GM12872 (cell line): ENCODE results near the gene LEO1.

Experiments
- TF ChIP-seq, protein P1 (sequence below): IDR thresholded peaks from 3 replicates; pipeline ENCODE4 v1.5.1; 2011; ENCODE audit warnings: low read depth, mild to moderate bottlenecking, low read length, moderate library complexity; ENCODE audit not compliant: insufficient read depth

Gene LEO1

DNA sequence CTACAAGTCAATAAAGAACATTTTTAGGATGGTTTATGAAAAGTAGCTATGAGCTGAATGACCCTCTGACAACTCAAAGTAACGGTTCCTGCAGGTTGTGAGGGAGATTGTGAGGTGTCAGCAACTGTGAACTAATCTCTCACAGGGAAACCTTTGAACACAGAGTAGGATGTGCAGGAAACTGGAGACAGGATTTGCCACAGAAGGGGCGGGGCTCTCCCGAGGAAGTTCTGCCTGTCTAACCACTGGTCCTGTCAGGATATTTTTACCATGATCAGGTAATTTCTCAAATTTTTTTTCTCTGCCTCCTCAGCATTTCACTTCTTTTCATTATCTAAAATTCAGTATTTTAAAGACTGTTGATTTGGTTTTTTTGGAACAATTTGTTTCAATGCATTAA is 33.3 kb downstream of the LEO1 start:
- TF ChIP-seq, protein P1, sequence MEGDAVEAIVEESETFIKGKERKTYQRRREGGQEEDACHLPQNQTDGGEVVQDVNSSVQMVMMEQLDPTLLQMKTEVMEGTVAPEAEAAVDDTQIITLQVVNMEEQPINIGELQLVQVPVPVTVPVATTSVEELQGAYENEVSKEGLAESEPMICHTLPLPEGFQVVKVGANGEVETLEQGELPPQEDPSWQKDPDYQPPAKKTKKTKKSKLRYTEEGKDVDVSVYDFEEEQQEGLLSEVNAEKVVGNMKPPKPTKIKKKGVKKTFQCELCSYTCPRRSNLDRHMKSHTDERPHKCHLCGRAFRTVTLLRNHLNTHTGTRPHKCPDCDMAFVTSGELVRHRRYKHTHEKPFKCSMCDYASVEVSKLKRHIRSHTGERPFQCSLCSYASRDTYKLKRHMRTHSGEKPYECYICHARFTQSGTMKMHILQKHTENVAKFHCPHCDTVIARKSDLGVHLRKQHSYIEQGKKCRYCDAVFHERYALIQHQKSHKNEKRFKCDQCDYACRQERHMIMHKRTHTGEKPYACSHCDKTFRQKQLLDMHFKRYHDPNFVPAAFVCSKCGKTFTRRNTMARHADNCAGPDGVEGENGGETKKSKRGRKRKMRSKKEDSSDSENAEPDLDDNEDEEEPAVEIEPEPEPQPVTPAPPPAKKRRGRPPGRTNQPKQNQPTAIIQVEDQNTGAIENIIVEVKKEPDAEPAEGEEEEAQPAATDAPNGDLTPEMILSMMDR, result no peak

DNA sequence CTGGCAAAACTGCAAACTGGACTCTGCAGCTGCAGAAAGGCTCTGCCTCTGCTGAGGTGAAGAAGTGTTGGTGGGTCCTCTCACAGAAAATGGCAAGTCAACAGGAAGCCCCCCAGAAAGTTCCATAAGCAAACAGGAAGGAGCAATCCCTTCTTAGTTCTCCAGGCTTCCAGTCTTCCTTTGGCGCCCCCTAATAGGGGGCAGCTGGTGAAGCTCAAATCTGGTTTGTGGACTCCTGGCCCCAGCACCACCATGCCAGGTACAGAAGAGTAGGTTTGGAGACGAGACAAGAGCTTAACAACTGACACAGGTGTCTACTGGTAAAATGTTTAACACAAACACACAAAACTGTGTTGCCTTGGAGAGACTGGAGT is 35.5 kb downstream of the LEO1 start:
- TF ChIP-seq, protein P1, result no peak; the same call in 2 of the 3 replicates

DNA sequence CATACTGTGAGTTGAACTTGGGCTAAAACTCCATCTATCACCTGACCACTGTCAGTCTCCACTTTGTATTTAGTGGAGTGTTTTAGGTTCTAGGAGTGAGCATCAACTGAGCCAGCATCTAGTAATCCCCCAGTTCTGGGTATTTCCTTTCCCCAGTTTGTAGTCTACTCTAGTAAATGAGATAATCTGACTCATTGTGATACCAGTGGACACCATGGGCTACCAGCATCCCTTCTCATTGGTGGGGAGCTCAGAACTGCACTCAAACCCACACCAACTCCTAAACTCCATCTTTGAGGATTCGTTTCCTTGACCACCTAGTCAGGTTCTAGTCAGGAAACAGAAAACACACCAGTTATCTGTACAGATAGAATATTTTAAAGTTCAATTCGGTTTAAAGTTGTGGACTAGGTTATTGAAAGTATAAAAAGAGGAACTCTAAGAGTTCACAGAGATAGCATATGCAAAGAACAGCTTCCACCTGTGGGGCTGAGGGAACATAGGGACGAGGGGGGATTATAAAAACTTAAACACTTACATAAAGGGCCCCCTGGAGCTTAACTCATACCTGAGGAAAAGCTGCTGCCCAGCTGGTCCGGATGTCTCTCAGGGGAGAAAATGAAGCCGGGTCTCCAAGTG is 36.0 kb downstream of the LEO1 start:
- TF ChIP-seq, protein P1, result no peak

DNA sequence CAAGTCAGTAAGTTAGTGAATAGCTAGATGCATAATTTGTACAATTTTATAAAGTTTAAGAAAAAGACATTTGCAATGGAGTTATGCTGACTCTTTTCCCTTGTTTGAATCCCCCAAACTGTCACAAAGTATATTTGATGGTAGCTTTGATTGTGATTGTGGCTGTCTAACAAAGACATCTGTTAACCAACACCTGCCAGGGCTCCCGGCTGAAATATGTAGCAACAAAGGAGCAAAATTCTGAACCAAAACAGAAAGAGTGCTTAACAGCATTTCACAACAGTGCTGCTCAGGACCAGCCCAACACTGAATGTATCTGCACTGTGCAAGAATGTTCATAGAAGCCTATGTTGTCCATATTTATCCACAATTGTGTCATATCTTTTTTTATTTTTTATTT is 39.4 kb downstream of the LEO1 start:
- TF ChIP-seq, protein P1, result no peak

DNA sequence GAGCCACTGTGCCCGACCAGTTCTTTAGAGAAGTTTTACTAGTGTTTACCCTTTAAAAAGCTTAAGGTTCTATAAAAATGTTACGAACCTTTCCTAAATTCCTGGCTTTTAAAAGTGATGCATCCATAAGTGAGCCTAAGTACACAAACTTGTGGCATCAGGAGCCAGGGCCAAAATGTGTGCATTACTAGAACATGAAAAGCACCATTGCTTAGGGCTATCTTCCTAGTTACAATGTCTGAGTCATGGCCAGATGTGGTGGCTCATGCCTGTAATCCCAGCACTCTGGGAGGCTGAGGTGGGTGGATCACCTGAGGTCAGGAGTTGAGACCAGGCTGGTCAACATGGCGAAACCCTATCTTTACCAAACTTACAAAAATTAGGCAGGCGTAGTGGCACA is 39.9 kb downstream of the LEO1 start:
- TF ChIP-seq, protein P1, result no peak

DNA sequence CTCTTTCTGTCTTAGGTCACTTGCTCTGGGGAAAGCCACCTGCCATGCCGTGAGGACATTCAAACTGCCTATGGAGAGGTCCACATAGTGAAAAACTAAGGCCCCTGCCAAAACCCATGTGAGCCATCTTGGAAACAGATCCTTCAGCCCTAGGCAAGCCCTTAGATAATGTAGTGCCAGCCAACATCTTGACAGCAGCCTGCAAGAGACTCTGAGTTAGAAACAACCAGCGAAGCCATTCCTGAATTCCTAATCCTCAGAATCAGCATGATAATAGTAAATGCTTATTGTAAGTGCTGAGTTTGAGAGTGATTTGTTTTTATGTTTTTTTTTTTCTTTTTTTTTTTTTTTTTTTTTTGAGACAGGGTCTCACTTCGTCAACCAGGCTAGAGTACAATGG is 40.6 kb downstream of the LEO1 start:
- TF ChIP-seq, protein P1, result no peak

DNA sequence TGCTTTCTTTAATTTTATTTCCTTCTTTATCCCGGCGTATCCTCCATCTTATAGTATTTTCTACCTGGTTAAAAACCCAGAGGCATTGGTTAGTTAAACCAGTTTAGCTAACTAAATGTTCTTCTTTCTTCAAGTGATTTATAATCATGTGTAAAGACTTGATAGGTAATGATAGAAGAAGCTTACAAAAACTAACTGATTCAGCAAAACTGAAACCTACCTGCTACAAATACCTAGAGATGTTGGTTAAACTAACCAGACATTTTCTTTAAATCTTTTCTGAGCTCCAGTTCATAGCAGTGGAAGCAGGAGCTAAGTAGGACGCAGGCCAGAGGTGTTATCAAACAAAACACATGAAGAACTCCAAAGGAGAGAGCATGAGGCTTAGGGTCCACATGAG is 44.8 kb downstream of the LEO1 start:
- TF ChIP-seq, protein P1, result no peak
